Activated gamma-delta T cell treated with anti-CD3 and anti-CD28 coated beads, Interleukin-2, amount 50 U/mL, for 16 hours (primary cell): ENCODE measurements around the gene ASB1.
A peak's percentile ranks its signal among the peaks of the same experiment; 100 is the strongest.

Experiments used
- DNase-seq: peaks from one replicate; pipeline ENCODE4 v3.0.0-alpha.2; 2020; ENCODE audit warnings: low read depth

The ASB1 gene

GRCh38 chr2:238426568-238427434 is at the start of gene ASB1:
ASB1 (plus strand) TSS chr2:238426927; CDS start chr2:238427071, 144 bp downstream.
- DNase-seq: peak; percentile 76

- no peak for DNase-seq
Measured at GRCh38 chr2:238378230-238379095, 48.3 kb upstream of the ASB1 start.

- DNase-seq: no peak
Measured at GRCh38 chr2:238379096-238379810, 47.5 kb upstream of the ASB1 start.

- DNase-seq: no peak
Measured at GRCh38 chr2:238380336-238380735, 46.4 kb upstream of the ASB1 start.

- DNase-seq: no peak
Measured at GRCh38 chr2:238380785-238381184, 45.9 kb upstream of the ASB1 start.

- no peak for DNase-seq
Measured at GRCh38 chr2:238381341-238382115, 45.2 kb upstream of the ASB1 start.

- no peak for DNase-seq
Measured at GRCh38 chr2:238382381-238382781, 44.3 kb upstream of the ASB1 start.

GRCh38 chr2:238383135-238383534 is 43.6 kb upstream of the ASB1 start:
- no peak for DNase-seq

- no peak for DNase-seq
Measured at GRCh38 chr2:238383743-238384380, 42.9 kb upstream of the ASB1 start.

- DNase-seq: no peak
Measured at GRCh38 chr2:238387332-238387731, 39.4 kb upstream of the ASB1 start.

GRCh38 chr2:238388794-238389193 is 37.9 kb upstream of the ASB1 start:
- DNase-seq: no peak

GRCh38 chr2:238389988-238390589 is 36.6 kb upstream of the ASB1 start:
- DNase-seq: no peak

- DNase-seq: no peak
Measured at GRCh38 chr2:238391042-238391689, 35.6 kb upstream of the ASB1 start.

GRCh38 chr2:238396663-238397062 is 30.1 kb upstream of the ASB1 start:
- DNase-seq: no peak

- DNase-seq: no peak
Measured at GRCh38 chr2:238397356-238397755, 29.4 kb upstream of the ASB1 start.

- no peak for DNase-seq
Measured at GRCh38 chr2:238398577-238398976, 28.1 kb upstream of the ASB1 start.

- DNase-seq: no peak
Measured at GRCh38 chr2:238399094-238399493, 27.6 kb upstream of the ASB1 start.

GRCh38 chr2:238401551-238401950 is 25.2 kb upstream of the ASB1 start:
- DNase-seq: no peak

GRCh38 chr2:238403632-238404405 is 22.9 kb upstream of the ASB1 start:
- DNase-seq: no peak
